Esophagus squamous epithelium (tissue), 5 donors: Measurements from ENCODE around the gene PINLYP. TPM values are rescaled to one million over a fixed set of nuclear protein-coding genes. Genes with fewer than 3 reads are reported as not detected.
A peak's percentile ranks its signal among the peaks of the same experiment; 100 is the strongest.

Experiments used
- DNase-seq: peaks from one replicate; lab custom pipeline; 2025; lab: John Stamatoyannopoulos, UW
- H3K27ac ChIP-seq, 4 donors: fragments of 200-600 bp; sonication (generic); one replicate each; pipeline ENCODE4 v1.5.1; 2016 to 2019; ENCODE audit warnings: mild to moderate bottlenecking in 1 of 4
- H3K27me3 ChIP-seq, 4 donors: fragments of 200-600 bp; sonication (generic); 1 replicate in 3 of 4; 2 replicates in 1 of 4; pipeline versions ENCODE4 v1.5.1 to v1.6.0; 2017 to 2021; ENCODE audit warnings: antibody characterized with exemption in 1 of 4
- H3K36me3 ChIP-seq, 3 donors: fragments of 200-600 bp; sonication (generic); one replicate each; pipeline ENCODE4 v1.5.1; 2016 to 2019
- H3K4me1 ChIP-seq, 3 donors: fragments of 200-600 bp; sonication (generic); one replicate each; pipeline ENCODE4 v1.5.1; 2017 to 2019
- H3K4me3 ChIP-seq, 4 donors: fragments of 200-600 bp; sonication (generic); 1 replicate in 3 of 4; 2 replicates in 1 of 4; pipeline ENCODE4 v1.5.1; 2016 to 2019; ENCODE audit warnings: mild to moderate bottlenecking in 2 of 4, moderate library complexity in 1 of 4
- H3K9me3 ChIP-seq, 3 donors: fragments of 200-600 bp; sonication (generic); one replicate each; pipeline ENCODE4 v1.5.1; 2016 to 2019
- POLR2A ChIP-seq, 4 donors: fragments of 450-650 bp; IDR thresholded peaks; one replicate each; pipeline ENCODE4 v1.6.1; 2017; ENCODE audit warnings: antibody characterized with exemption in 4 of 4, mild to moderate bottlenecking in 4 of 4, moderate library complexity in 3 of 4
- WGBS, 2 donors: methylation state at CpG; one replicate each; pipeline ENCODE4 v1.1.5; 2018; 5-methylcytosine and 5-hydroxymethylcytosine counted together
- intact Hi-C: fragments of 100-400 bp; cut with DNase I; formaldehyde crosslinking; loops from one replicate; pipeline ENCODE4 v1.15.0; 2022
- total RNA-seq, 4 donors: library from RNA; depleted of rRNA; stranded (reverse); fragments of >200 nt; gene quantifications; one replicate each; pipeline ENCODE4 v1.1.0, GENCODE V29; 2016
- TF ChIP-seq, protein P1 (sequence below), 6 experiments: fragments of 450-650 bp in 4 of 6; fragments of 200-600 bp in 2 of 6; sonication (generic) in 2 of 6; IDR thresholded peaks; one replicate each; pipeline ENCODE4 v1.5.1; 2016 to 2019; ENCODE audit warnings: antibody characterized with exemption in 6 of 6, mild to moderate bottlenecking in 4 of 6, moderate library complexity in 4 of 6
- donor health status: DM: yes; HTN: yes; CAD: no.

The PINLYP gene
- total RNA-seq, 4 donors from 2014 or later, result 1.9 to 23.3 (median 9.3) TPM

DNA sequence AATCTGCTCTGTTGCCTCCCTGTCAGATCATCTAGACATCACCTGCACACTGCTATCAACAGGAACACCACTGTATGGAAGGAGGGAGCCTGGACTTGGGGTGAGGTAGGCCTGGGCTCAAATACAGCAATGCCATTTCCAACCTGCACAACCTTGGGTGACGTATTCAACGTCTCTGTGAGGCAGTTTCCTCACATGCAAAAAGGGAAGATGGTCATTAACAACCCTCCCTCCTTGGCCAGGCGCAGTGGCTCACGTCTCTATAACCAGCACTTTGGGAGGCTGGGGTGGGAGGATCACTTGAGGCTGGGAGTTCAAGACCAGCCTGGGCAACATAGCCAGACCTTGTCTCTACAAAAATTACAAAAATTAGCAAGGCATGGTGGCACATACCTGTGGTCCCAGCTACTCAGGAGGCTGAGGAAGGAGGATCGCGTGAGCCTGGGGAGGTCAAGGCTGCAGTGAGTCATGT, 13.3 kb upstream of the PINLYP start:
- H3K4me1 ChIP-seq, result peaks cover 5 to 12% (median 5%) of the 10 kb centered on the region in 3 donors
- TF ChIP-seq POLR2A (IDR thresholded peaks at IDR 0.05), result no peak
- TF ChIP-seq, protein P1, sequence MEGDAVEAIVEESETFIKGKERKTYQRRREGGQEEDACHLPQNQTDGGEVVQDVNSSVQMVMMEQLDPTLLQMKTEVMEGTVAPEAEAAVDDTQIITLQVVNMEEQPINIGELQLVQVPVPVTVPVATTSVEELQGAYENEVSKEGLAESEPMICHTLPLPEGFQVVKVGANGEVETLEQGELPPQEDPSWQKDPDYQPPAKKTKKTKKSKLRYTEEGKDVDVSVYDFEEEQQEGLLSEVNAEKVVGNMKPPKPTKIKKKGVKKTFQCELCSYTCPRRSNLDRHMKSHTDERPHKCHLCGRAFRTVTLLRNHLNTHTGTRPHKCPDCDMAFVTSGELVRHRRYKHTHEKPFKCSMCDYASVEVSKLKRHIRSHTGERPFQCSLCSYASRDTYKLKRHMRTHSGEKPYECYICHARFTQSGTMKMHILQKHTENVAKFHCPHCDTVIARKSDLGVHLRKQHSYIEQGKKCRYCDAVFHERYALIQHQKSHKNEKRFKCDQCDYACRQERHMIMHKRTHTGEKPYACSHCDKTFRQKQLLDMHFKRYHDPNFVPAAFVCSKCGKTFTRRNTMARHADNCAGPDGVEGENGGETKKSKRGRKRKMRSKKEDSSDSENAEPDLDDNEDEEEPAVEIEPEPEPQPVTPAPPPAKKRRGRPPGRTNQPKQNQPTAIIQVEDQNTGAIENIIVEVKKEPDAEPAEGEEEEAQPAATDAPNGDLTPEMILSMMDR (IDR thresholded peaks at IDR 0.05), result no peak
- peak overlapping the region; percentile 31 to 82 (median 54) for H3K27ac ChIP-seq
- H3K36me3 ChIP-seq, result peaks cover 5 to 50% (median 6%) of the 10 kb centered on the region in 3 donors
- no peak for DNase-seq
- intact Hi-C loops, result no loop called here
- no peaks in the 10 kb centered on the region for H3K9me3 ChIP-seq
- H3K27me3 ChIP-seq, result no peaks in the 10 kb centered on the region
- no peak overlapping the region for H3K4me3 ChIP-seq
- 71 to 73% methylated on average over 3 to 6 of the region's 6 CpGs for WGBS, 2 donors

DNA sequence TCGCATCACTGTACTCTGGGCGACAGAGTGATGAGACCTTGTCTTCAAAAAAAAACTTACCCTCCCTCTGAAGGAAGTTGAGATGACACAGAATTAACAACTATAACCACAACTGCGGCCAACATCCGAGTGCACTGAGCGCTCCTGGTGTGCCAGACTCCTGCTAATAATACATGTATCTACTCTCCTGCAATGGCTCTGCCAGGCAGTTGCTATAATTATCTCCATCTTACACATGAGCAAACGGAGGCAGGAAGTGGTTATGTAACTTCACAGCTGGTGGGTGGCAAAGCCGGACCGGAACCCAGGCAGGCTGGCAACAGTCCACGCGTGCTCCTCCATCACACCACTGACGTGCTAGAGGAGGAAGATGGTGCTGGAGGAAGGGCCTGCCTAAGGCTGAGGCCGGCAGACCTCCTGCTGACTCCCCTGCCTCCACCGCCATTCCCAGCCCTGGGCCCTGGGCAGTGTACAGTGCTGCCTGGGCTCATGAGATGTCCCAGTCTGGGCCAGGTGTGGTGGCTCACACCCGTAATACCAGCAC, 12.8 kb upstream of the PINLYP start:
- intact Hi-C loops, result no loop called here
- whole genome bisulfite sequencing, 2 donors, result 54 to 56% methylated on average over 9 to 12 of the region's 14 CpGs
- H3K9me3 ChIP-seq, result no peaks in the 10 kb centered on the region

DNA sequence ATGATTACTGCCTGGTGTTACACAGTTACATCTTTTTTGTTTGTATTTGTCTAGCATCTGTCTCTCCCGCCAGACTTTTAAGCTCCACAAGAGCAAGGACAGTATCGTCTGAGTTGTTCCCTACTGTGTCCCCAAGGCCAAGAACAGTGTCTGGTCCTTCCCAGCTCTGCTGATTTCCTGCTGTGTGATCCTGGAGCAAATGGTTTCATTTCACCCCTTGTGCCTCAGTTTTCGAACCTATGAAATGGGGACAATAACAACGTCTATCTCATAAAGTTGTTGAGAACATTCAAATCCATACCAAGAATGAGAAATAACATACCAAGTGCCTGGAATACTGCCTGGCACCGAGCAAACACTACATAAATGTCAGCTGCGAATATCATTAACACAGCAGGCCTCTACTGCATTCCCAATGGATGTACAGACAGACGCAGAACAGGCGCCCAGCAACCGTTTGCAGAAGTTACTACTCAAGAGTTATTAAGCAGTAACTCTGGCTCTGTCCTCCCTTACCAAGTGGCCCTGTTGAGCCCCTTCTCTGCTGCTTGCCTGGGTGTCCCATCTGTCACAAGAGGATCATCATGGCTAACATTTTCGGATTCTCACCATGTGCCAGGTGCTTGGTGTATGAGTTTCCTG, 11.7 kb upstream of the PINLYP start:
- Histone ChIP-seq H3K27ac (peak overlapping the region in 1 of 4 donors; percentile 82), H3K36me3 (peaks cover 0 to 34% (median 5%) of the 10 kb centered on the region in 3 donors), H3K4me1 (peaks cover 5 to 12% (median 5%) of the 10 kb centered on the region in 3 donors), H3K4me3 (no peak overlapping the region), H3K27me3 (no peaks in the 10 kb centered on the region), H3K9me3 (no peaks in the 10 kb centered on the region)
- no peak for DNase-seq
- no peak for TF ChIP-seq POLR2A (IDR thresholded peaks at IDR 0.05)
- TF ChIP-seq, protein P1 (IDR thresholded peaks at IDR 0.05), result no peak
- intact Hi-C loops, result no loop called here
- 88 to 93% methylated on average over 9 to 10 of the region's 10 CpGs for WGBS, 2 donors

More for the DNA sequence above, 12.8 kb upstream of the PINLYP start:
- H3K27ac ChIP-seq, result peak overlapping the region; percentile 49 to 82 (median 70)
- H3K36me3 ChIP-seq, result peaks cover 5 to 46% (median 6%) of the 10 kb centered on the region in 3 donors
- DNase-seq, result no peak
- H3K4me1 ChIP-seq, result peaks cover 5 to 12% (median 5%) of the 10 kb centered on the region in 3 donors
- TF ChIP-seq, protein P1 (IDR thresholded peaks at IDR 0.05), result no peak
- no peak for TF ChIP-seq POLR2A (IDR thresholded peaks at IDR 0.05)
- H3K4me3 ChIP-seq, result no peak overlapping the region
- H3K27me3 ChIP-seq, result no peaks in the 10 kb centered on the region

DNA sequence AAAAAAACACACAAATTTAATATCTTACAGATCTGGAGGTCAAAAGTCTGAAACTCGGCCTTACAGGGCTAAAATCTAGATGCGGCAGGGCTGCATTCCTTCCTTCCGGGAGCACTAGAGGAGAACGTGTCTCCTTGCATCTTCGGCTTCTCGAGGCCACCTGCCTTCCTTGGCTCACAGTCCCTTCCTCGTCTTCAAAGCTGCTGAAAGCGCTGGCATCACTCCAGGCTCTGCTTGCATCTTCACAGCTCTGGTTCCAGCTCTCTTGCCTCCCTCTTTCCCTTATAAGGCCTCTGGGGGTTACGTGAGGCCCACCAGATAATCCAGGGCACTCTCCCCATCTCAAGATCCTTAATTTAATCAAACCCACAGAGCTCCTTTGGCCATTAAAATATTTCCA, 10.8 kb upstream of the PINLYP start:
- 72 to 74% methylated on average over 9 of the region's 9 CpGs for WGBS, 2 donors
- intact Hi-C loops, result no loop called here
- DNase-seq, result no peak

More for the DNA sequence above, 10.8 kb upstream of the PINLYP start:
- peaks cover 5 to 12% (median 5%) of the 10 kb centered on the region in 3 donors for H3K4me1 ChIP-seq
- H3K36me3 ChIP-seq, result peaks cover 0 to 28% (median 5%) of the 10 kb centered on the region in 3 donors
- no peaks in the 10 kb centered on the region for H3K9me3 ChIP-seq
- no peaks in the 10 kb centered on the region for H3K27me3 ChIP-seq
- H3K4me3 ChIP-seq, result no peak overlapping the region
- H3K27ac ChIP-seq, result no peak overlapping the region
- no peak for TF ChIP-seq POLR2A (IDR thresholded peaks at IDR 0.05)
- TF ChIP-seq, protein P1 (IDR thresholded peaks at IDR 0.05), result no peak
